GM12878 (cell line): ENCODE measurements around the gene S1PR1. TPM values are rescaled to one million over a fixed set of nuclear protein-coding genes. Genes with fewer than 3 reads are reported as not detected.

Source experiments
- ATAC-seq: fragments of 200-7000 bp; cut with Tn5 transposase; 3 replicates; pipeline ENCODE4 v1.9.1; 2020; ENCODE audit warnings: mild to moderate bottlenecking, moderate library complexity
- BruUV-seq: library from RNA; stranded (reverse); fragments of 400-500 nt; replicated peaks from 2 replicates; lab custom pipeline; 2021; lab: Mats Ljungman, UMichigan
- CTCF ChIA-PET: fragments of 300-600 bp; sonication (Branson Sonifier 250); formaldehyde crosslinking; extraction: SDS; loops from one replicate; lab custom pipeline; 2021; ENCODE audit warnings: inconsistent platforms; lab: Yijun Ruan, JAX
- POLR2A ChIA-PET: fragments of 350-600 bp; formaldehyde crosslinking; extraction: SDS; loops from one replicate; lab custom pipeline; 2021; ENCODE audit warnings: inconsistent platforms; lab: Charles Lee
- RAD21 ChIA-PET: fragments of 300-600 bp; sonication (Branson Sonifier 250); formaldehyde crosslinking; loops from one replicate; lab custom pipeline; 2023; ENCODE audit warnings: antibody characterized with exemption; ENCODE audit not compliant: unreplicated experiment; lab: Charles Lee
- SMC1A ChIA-PET: fragments of 300-600 bp; sonication (Branson Sonifier 250); formaldehyde crosslinking; loops from one replicate; lab custom pipeline; 2023; ENCODE audit not compliant: unreplicated experiment, uncharacterized antibody; lab: Charles Lee
- DNase-seq: peaks from one replicate; pipeline ENCODE4 v3.0.0-alpha.2; 2011; ENCODE audit warnings: low read depth, low spot score
- FAIRE-seq: peaks from 3 replicates; lab custom pipeline; 2011; peaks lifted over from hg19 to GRCh38; lab: Jason Lieb, UNC
- H2AFZ ChIP-seq: 2 replicates; pipeline ENCODE4 v1.6.0; 2011; ENCODE audit warnings: low read depth, low read length, control low read depth; ENCODE audit not compliant: control insufficient read depth
- H3K27ac ChIP-seq: 2 replicates; pipeline ENCODE4 v1.5.1; 2011; ENCODE audit warnings: control low read depth; ENCODE audit not compliant: control insufficient read depth, insufficient read depth
- H3K27me3 ChIP-seq, 2 experiments: replicated peaks in 1 of 2; 2 replicates each; pipeline versions ENCODE4 v1.6.0 to v1.6.1; 2011; ENCODE audit warnings: low read length in 1 of 2; ENCODE audit not compliant: control insufficient read depth in 2 of 2, insufficient read depth in 2 of 2
- H3K36me3 ChIP-seq, 2 experiments: 2 replicates each; pipeline ENCODE4 v1.5.1; 2011; ENCODE audit warnings: low read length in 1 of 2; ENCODE audit not compliant: control insufficient read depth in 2 of 2, insufficient read depth in 2 of 2
- H3K4me1 ChIP-seq: 2 replicates; pipeline ENCODE4 v1.6.1; 2011; ENCODE audit warnings: mild to moderate bottlenecking, low read length, moderate library complexity, mixed read lengths; ENCODE audit not compliant: control insufficient read depth, insufficient read depth
- H3K4me2 ChIP-seq: 2 replicates; pipeline ENCODE4 v1.6.0; 2011; ENCODE audit warnings: control low read depth; ENCODE audit not compliant: control insufficient read depth, insufficient read depth
- H3K4me3 ChIP-seq: fragments of 200-600 bp; sonication (generic); 2 replicates; pipeline ENCODE4 v1.5.1; 2016
- H3K79me2 ChIP-seq: 2 replicates; pipeline ENCODE4 v1.6.0; 2011; ENCODE audit warnings: low read length; ENCODE audit not compliant: control insufficient read depth, insufficient read depth
- H3K9ac ChIP-seq: 2 replicates; pipeline ENCODE4 v1.8.0; 2011; ENCODE audit warnings: low read length, control low read depth, mixed read lengths; ENCODE audit not compliant: control insufficient read depth, insufficient read depth
- H3K9me3 ChIP-seq: replicated peaks from 3 replicates; pipeline ENCODE4 v1.5.1; 2011; ENCODE audit warnings: mild to moderate bottlenecking, low read length; ENCODE audit not compliant: control insufficient read depth, insufficient read depth
- H4K20me1 ChIP-seq: 2 replicates; pipeline ENCODE4 v1.6.0; 2011; ENCODE audit not compliant: control insufficient read depth, insufficient read depth
- BCL11A ChIP-seq: IDR thresholded peaks from 2 replicates; pipeline ENCODE4 v1.6.1; 2011; ENCODE audit warnings: low read depth, low read length
- BMI1 ChIP-seq: fragments of 450-650 bp; IDR thresholded peaks from 2 replicates; pipeline ENCODE4 v1.6.1; 2016; ENCODE audit warnings: mild to moderate bottlenecking, moderate library complexity, borderline replicate concordance
- CREM ChIP-seq: IDR thresholded peaks from 2 replicates; pipeline ENCODE4 v1.6.1; 2014; ENCODE audit warnings: antibody characterized with exemption, low read depth
- E2F8 ChIP-seq: fragments of 450-650 bp; IDR thresholded peaks from 2 replicates; pipeline ENCODE4 v1.6.1; 2018; ENCODE audit warnings: mild to moderate bottlenecking, low read depth, moderate library complexity; ENCODE audit not compliant: partially characterized antibody
- KDM1A ChIP-seq: fragments of 200-600 bp; sonication (generic); IDR thresholded peaks from 2 replicates; pipeline ENCODE4 v1.6.1; 2016; ENCODE audit warnings: borderline replicate concordance
- MTA3 ChIP-seq: IDR thresholded peaks from 2 replicates; pipeline ENCODE4 v1.6.1; 2012; ENCODE audit warnings: low read length, inconsistent platforms, borderline replicate concordance
- MXI1 ChIP-seq: fragments of 150-350 bp; IDR thresholded peaks from 2 replicates; pipeline ENCODE4 v1.6.1; 2011; ENCODE audit warnings: low read depth, mild to moderate bottlenecking, inconsistent platforms, low read length, improper control_type of control experiment
- NFIC ChIP-seq: IDR thresholded peaks from 2 replicates; pipeline ENCODE4 v1.6.1; 2012; ENCODE audit warnings: low read depth, mild to moderate bottlenecking, inconsistent platforms, low read length, moderate library complexity
- NR2C2 ChIP-seq: IDR thresholded peaks from 2 replicates; pipeline ENCODE4 v1.6.1; 2011; ENCODE audit warnings: borderline replicate concordance, low read depth; ENCODE audit not compliant: control insufficient read depth, insufficient read length
- PAX8 ChIP-seq: fragments of 450-650 bp; IDR thresholded peaks from 2 replicates; pipeline ENCODE4 v1.6.1; 2017; ENCODE audit warnings: mild to moderate bottlenecking, moderate library complexity
- STAT3 ChIP-seq: IDR thresholded peaks from 2 replicates; pipeline ENCODE4 v1.6.1; 2011; ENCODE audit warnings: low read depth, low read length, improper control_type of control experiment
- TARDBP ChIP-seq: IDR thresholded peaks from 2 replicates; pipeline ENCODE4 v1.6.1; 2016; ENCODE audit warnings: borderline replicate concordance
- TCF3 ChIP-seq: IDR thresholded peaks from 2 replicates; pipeline ENCODE4 v1.6.1; 2012; ENCODE audit warnings: low read depth, mild to moderate bottlenecking, low read length, borderline replicate concordance; ENCODE audit not compliant: insufficient read depth
- WGBS: methylation state at CpG from one replicate; pipeline ENCODE4 v1.1.6; 2016; ENCODE audit warnings: low lambda C conversion rate; ENCODE audit not compliant: insufficient replicate concordance, insufficient coverage; ENCODE audit errors: missing lambda C conversion rate; 5-methylcytosine and 5-hydroxymethylcytosine counted together
- in situ Hi-C: fragments of 300-500 bp; cut with MboI; formaldehyde crosslinking; loops from 9 replicates; pipeline ENCODE4 v1.14.3; 2018; ENCODE audit warnings: mixed read lengths
- intact Hi-C: fragments of 100-400 bp; cut with micrococcal nuclease; formaldehyde crosslinking; loops from one replicate; pipeline ENCODE4 v1.14.2; 2022; ENCODE audit not compliant: unreplicated experiment
- polyA plus RNA-seq, 11 experiments: library from polyadenylated mRNA; depleted of rRNA in 4 of 11; unstranded in 6 of 11; stranded (reverse) in 5 of 11; fragments of >200 nt; fragmentation: Nextera tagmentation in 4 of 11; fragmentation: Illumina TruSeq in 1 of 11; extraction: Ambion mirVana in 4 of 11; extraction: Trizol in 1 of 11; gene quantifications; 1 replicate in 1 of 11; 2 replicates in 10 of 11; pipeline versions ENCODE4 v1.2.1 to v1.2.3, GENCODE V29; 2011 to 2016; ENCODE audit warnings: inconsistent platforms in 2 of 11, missing spikeins in 2 of 11, low read depth in 1 of 11
- total RNA-seq, 4 experiments: library from RNA; depleted of rRNA in 3 of 4; stranded (reverse); fragments of >200 nt in 3 of 4; fragmentation: Illumina TruSeq in 1 of 4; extraction: Trizol in 1 of 4; gene quantifications; 2 replicates each; pipeline versions ENCODE4 v1.2.1 to v1.2.3, GENCODE V29; 2013 to 2021
- TF ChIP-seq, protein P1 (sequence below): fragments of 450-650 bp; IDR thresholded peaks from 2 replicates; pipeline ENCODE4 v1.6.1; 2017; ENCODE audit warnings: mild to moderate bottlenecking
- TF ChIP-seq, protein P2 (sequence below): fragments of 450-650 bp; IDR thresholded peaks from 2 replicates; pipeline ENCODE4 v1.6.1; 2016; ENCODE audit warnings: mild to moderate bottlenecking

S1PR1 gene
- total and polyA plus RNA-seq, 10 of the 15 experiments (the other 5 are each of a cell fraction or from before 2014, with no cell fraction given), result 3.8 to 59.4 (median 30.7) TPM

GRCh38 chr1:101188331-101188730 is 48.5 kb upstream of the S1PR1 start:
- SMC1A ChIA-PET, result interaction anchor here (1.5 kb wide), 1 partner anchor 10 kb away, joined by 3 read pairs; no protein-coding TSS in a partner anchor
- no peaks in the 10 kb centered on the region for H3K79me2 ChIP-seq
- H4K20me1 ChIP-seq, result no peaks in the 10 kb centered on the region
- FAIRE-seq (no peak), DNase-seq (no peak), ATAC-seq (no peak)
- no TSS peak for BruUV-seq
- TF ChIP-seq NR2C2 (no peak), BCL11A (no peak), TCF3 (no peak), PAX8 (no peak), TARDBP (no peak), STAT3 (no peak), KDM1A (no peak), BMI1 (no peak), NFIC (no peak), E2F8 (no peak), MTA3 (no peak), MXI1 (no peak), CREM (no peak)
- TF ChIP-seq, protein P1, sequence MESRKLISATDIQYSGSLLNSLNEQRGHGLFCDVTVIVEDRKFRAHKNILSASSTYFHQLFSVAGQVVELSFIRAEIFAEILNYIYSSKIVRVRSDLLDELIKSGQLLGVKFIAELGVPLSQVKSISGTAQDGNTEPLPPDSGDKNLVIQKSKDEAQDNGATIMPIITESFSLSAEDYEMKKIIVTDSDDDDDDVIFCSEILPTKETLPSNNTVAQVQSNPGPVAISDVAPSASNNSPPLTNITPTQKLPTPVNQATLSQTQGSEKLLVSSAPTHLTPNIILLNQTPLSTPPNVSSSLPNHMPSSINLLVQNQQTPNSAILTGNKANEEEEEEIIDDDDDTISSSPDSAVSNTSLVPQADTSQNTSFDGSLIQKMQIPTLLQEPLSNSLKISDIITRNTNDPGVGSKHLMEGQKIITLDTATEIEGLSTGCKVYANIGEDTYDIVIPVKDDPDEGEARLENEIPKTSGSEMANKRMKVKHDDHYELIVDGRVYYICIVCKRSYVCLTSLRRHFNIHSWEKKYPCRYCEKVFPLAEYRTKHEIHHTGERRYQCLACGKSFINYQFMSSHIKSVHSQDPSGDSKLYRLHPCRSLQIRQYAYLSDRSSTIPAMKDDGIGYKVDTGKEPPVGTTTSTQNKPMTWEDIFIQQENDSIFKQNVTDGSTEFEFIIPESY, result no peak
- TF ChIP-seq, protein P2, sequence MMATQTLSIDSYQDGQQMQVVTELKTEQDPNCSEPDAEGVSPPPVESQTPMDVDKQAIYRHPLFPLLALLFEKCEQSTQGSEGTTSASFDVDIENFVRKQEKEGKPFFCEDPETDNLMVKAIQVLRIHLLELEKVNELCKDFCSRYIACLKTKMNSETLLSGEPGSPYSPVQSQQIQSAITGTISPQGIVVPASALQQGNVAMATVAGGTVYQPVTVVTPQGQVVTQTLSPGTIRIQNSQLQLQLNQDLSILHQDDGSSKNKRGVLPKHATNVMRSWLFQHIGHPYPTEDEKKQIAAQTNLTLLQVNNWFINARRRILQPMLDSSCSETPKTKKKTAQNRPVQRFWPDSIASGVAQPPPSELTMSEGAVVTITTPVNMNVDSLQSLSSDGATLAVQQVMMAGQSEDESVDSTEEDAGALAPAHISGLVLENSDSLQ, result no peak
- no peak overlapping the region for H3K9ac ChIP-seq
- no peak overlapping the region for H2AFZ ChIP-seq
- CTCF ChIA-PET, result interaction anchor here (0.7 to 0.9 kb wide), 2 partner anchors 50 to 79 kb away, joined by 3 read pairs; no protein-coding TSS in a partner anchor
- POLR2A ChIA-PET, result interaction anchor here (0.7 kb wide), 1 partner anchor 15 kb away, joined by 3 read pairs; no protein-coding TSS in a partner anchor
- intact Hi-C loops, result no loop called here
- no peak overlapping the region for H3K27ac ChIP-seq
- no peaks in the 10 kb centered on the region; the same call in 2 of the 3 replicates for H3K9me3 ChIP-seq
- no peaks in the 10 kb centered on the region for H3K4me1 ChIP-seq
- no peaks in the 10 kb centered on the region for H3K36me3 ChIP-seq
- RAD21 ChIA-PET, result no interaction called here
- 87% methylated on average over 1 of the region's 1 CpG for WGBS
- H3K4me2 ChIP-seq, result no peak overlapping the region
- H3K4me3 ChIP-seq, result no peak overlapping the region
- in situ Hi-C loops, result no loop called here
- H3K27me3 ChIP-seq, result no peaks in the 10 kb centered on the region; a peak in 1 of 4 replicates
